Kidney epithelial cell (primary cell): ENCODE data around the gene DNAH7. TPM values are rescaled to one million over a fixed set of nuclear protein-coding genes. Genes with fewer than 3 reads are reported as not detected.

ENCODE experiments used
- DNase-seq: peaks from one replicate; pipeline ENCODE4 v3.0.0-alpha.2; 2010; ENCODE audit warnings: low read depth
- H3K27me3 ChIP-seq: 2 replicates; pipeline ENCODE4 v1.6.0; 2011; ENCODE audit warnings: low read length; ENCODE audit not compliant: control insufficient read depth, insufficient read depth
- H3K36me3 ChIP-seq: 2 replicates; pipeline ENCODE4 v1.5.1; 2011; ENCODE audit warnings: low read length; ENCODE audit not compliant: control insufficient read depth, insufficient read depth
- H3K4me3 ChIP-seq: 2 replicates; pipeline ENCODE4 v1.5.1; 2011; ENCODE audit warnings: low read depth, mild to moderate bottlenecking, control low read depth, low read length
- CTCF ChIP-seq: IDR thresholded peaks from 2 replicates; pipeline ENCODE4 v1.5.1; 2011; ENCODE audit warnings: mild to moderate bottlenecking, moderate library complexity, low read length, control low read depth, inconsistent platforms; ENCODE audit not compliant: insufficient read depth, poor library complexity, severe bottlenecking
- total RNA-seq: library from RNA; depleted of rRNA; stranded (reverse); fragments of >200 nt; gene quantifications from 2 replicates; pipeline ENCODE4 v1.2.3, GENCODE V29; 2015

The DNAH7 gene
- total RNA-seq = 0.55 and 2.1 TPM in 2 replicates

DNA sequence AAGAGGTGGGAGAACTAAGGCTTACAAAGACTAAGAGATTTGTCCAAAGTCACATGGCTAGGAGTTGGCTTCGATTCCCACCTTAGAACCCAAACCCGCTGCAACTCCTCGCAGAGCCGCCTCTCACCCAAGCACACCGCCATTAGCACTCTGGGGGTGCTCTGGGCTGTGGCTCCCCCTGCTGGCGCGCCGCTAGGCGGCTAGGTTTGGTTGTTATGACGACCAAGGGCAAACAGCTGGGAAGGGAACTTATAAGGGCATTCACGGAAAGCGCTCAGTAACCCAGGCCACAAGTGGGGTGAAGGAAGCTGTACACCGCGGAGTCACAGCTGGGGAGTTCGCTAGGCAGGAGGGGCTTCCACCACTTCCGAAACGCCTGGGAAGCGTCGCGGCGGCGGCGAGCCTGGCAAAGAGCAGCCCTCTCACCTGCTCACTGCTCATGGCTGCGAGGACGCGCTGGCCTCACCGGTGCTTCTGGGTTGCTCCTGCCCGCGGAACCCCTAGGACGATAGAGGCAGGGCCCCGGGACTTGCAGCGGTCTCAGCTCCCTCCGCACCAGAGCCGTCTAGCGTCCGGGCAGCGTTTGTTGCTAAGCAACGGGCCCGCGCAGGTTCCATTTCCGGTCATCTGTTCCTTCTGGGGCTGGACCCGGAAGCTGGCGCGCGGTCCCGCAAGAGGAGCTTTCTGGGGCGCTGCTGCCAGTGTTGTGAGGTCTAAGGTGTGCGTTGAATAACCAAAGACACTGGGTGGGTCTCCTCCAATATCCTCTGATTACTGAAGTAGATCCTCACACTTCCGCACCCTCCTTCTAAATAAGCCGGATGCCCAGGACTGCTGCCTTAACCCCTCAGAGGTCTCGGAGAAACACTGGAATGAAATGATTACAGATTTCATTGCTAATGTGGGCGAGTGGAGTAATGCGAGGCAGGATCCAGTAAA is at the start of gene DNAH7:
TSS of gene DNAH7 (minus strand) at position 567 of the 939 bp plus-strand sequence. CDS start at position 441, 126 bp downstream.
- no peaks in the 10 kb centered on the region for H3K27me3 ChIP-seq
- H3K36me3 ChIP-seq = no peaks in the 10 kb centered on the region
- peak within 1 kb of the TSS; percentile 86 for H3K4me3 ChIP-seq
- DNase-seq = peak; percentile 61
- TF ChIP-seq CTCF = peak; percentile 100

DNA sequence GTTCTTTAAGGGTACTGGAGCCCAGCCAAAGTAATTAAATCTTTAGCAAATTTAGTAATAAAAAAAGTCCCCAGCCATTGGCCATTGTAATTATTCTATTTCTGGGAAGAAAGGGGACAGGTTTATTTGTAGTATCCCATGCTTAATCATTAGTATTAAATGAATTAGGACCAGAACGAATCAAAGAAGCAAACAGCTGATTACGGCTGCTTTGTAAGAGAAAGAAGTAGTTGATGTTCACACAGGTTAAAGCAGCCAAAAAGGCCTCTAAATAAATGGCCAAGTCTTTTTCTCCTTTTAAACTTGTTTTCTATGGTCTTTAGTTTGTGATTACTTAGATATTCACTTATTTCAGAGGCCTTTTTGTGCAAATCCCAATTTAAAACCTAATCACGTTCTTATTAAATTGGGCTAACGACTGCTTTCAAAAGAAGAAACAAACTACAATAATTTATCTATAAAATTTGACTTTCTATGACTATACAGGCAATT is 48.6 kb upstream of the DNAH7 start:
- no peak for DNase-seq
- TF ChIP-seq CTCF = no peak
- Histone ChIP-seq H3K4me3 (no peak overlapping the region), H3K36me3 (no peaks in the 10 kb centered on the region), H3K27me3 (no peaks in the 10 kb centered on the region)

- DNase-seq = no peak
These were observed 44.7 kb upstream of the DNAH7 start for GRCh38 chr2:196113061-196113974.

DNA sequence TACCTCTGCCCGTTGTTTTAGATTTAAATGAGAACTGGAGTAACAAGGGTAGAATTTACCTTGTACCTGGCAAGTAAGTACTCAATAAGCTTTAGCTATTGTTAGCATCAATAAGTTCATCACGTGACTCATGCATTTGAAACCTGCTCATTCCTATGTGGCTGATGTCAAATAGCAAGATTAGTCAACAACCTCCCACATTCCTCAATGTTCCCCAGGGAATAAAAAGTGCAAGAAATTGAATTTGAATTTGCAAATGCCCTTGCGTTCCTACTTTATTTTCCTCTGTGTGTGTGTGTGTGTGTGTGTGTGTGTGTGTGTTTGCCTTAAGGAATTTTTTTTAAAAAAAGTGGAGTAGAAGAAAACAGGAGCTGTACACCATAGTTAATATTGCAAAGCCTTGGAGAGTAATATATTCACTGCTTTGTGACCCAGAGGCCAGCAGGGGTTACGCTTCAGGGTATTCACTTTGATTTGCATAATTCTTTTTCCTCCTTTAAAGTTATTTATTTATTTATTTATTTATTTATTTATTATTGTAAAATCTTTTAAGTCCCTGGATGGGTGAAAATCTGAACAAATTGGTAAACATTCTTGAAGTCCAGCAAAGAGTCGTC is 43.9 kb upstream of the DNAH7 start:
- TF ChIP-seq CTCF = no peak
- Histone ChIP-seq H3K36me3 (no peaks in the 10 kb centered on the region), H3K4me3 (no peak overlapping the region), H3K27me3 (no peaks in the 10 kb centered on the region)
- peak; percentile 82 for DNase-seq

More at GRCh38 chr2:196113061-196113974, 44.7 kb upstream of the DNAH7 start:
- no peak for TF ChIP-seq CTCF
- Histone ChIP-seq H3K4me3 (no peak overlapping the region), H3K27me3 (no peaks in the 10 kb centered on the region), H3K36me3 (no peaks in the 10 kb centered on the region)

GRCh38 chr2:196108604-196109003 is 40.0 kb upstream of the DNAH7 start:
- H3K36me3 ChIP-seq = no peaks in the 10 kb centered on the region
- TF ChIP-seq CTCF = no peak
- no peak overlapping the region for H3K4me3 ChIP-seq
- H3K27me3 ChIP-seq = no peaks in the 10 kb centered on the region
- no peak for DNase-seq
